Measurements from ENCODE around the gene CSKMT. TPM values are rescaled to one million over a fixed set of nuclear protein-coding genes. Genes with fewer than 3 reads are reported as not detected.

CSKMT gene
- total and polyA plus RNA-seq, 2 donors (not counting 3 experiments of a cell fraction or from before 2014, with no cell fraction given), result 7.8 to 38.1 TPM

DNA sequence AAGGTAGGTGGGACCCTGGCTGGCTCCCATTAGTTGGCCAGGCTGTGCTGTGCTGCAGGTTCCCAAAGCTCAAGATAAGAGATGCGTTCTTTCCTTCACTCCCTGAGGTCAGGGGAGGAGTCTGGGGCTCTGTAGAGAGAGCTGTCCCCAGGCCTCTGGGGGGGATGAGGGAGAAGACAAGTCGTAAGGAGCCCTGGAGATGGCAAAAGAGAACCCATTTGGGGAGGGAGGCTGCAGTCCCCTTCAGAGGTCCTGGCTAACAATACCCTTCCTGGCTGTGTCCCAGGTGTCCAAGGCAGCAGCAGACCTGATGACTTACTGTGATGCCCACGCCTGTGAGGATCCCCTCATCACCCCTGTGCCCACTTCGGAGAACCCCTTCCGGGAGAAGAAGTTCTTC is 43.3 kb downstream of the CSKMT start:
- Histone ChIP-seq H3K9me1 (replicated peaks; ENCODE audit: control insufficient read depth, extremely low read depth, insufficient read depth, low read length) (no peaks in the 10 kb centered on the region), H4K20me1 (replicated peaks; ENCODE audit: control insufficient read depth, extremely low read depth, insufficient read depth, low read length) (no peaks in the 10 kb centered on the region), H3K4me3 (replicated peaks in 1 of 3; ENCODE audit: insufficient read depth in 1 of 3, low read depth in 1 of 3, low read length in 3 of 3) (no peak overlapping the region), H3K79me2 (ENCODE audit: control insufficient read depth, insufficient read depth, low read length) (no peaks in the 10 kb centered on the region), H3K36me3 (ENCODE audit: control insufficient read depth in 2 of 2, extremely low read depth in 1 of 2, insufficient read depth in 2 of 2, low read length in 2 of 2) (peaks cover 4 to 13% of the 10 kb centered on the region in 2 experiments), H3K9ac (replicated peaks; ENCODE audit: extremely low read depth, insufficient read depth, low read length) (no peak overlapping the region), H3K4me1 (ENCODE audit: control insufficient read depth, extremely low read depth, insufficient read depth, low read length) (peaks cover 25% of the 10 kb centered on the region), H3K27me3 (ENCODE audit: control insufficient read depth in 2 of 2, insufficient read depth in 2 of 2, low read length in 2 of 2) (no peaks in the 10 kb centered on the region), H3K27ac (ENCODE audit: insufficient read depth, low read depth, low read length) (no peak overlapping the region), H2AFZ (ENCODE audit: low read depth, low read length) (no peak overlapping the region), H3K4me2 (ENCODE audit: insufficient read depth, low read length) (peak overlapping the region; percentile 85), H3K9me3 (replicated peaks; ENCODE audit: control insufficient read depth, insufficient read depth, low read length) (no peaks in the 10 kb centered on the region)
- intact Hi-C loops (cut with micrococcal nuclease) (loop anchor here (5.0 kb wide), 2 partner anchors 41 to 56 kb away; partner anchors contain the start of genes C11orf98, CSKMT and INTS5), dilution Hi-C loops (cut with MboI; ENCODE audit: extremely low pct_ligation_motif_present, low sequenced_read_pairs) (no loop called here)
- FAIRE-seq (no peak), DNase-seq (ENCODE audit: low read depth, low spot score) (no peak)
- POLR2A ChIA-PET, result interaction anchor here (1.4 to 2.8 kb wide), 2 partner anchors 19 to 43 kb away, joined by 5 to 8 read pairs; partner anchors contain the start of genes C11orf98, CSKMT and HNRNPUL2
- BruUV-seq (replicated peaks), result no TSS peak
- CTCF ChIA-PET, result interaction anchor here (1.1 to 1.4 kb wide), 2 partner anchors 28 to 43 kb away, joined by 3 to 6 read pairs; partner anchors contain the start of genes C11orf98 and CSKMT
- TF ChIP-seq, protein P1, sequence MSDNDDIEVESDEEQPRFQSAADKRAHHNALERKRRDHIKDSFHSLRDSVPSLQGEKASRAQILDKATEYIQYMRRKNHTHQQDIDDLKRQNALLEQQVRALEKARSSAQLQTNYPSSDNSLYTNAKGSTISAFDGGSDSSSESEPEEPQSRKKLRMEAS (IDR thresholded peaks at IDR 0.05; ENCODE audit: insufficient read depth, insufficient read length), result no peak
- TF ChIP-seq FOS (IDR thresholded peaks at IDR 0.05; ENCODE audit: borderline replicate concordance, insufficient read depth, low read length) (no peak), MYC (IDR thresholded peaks at IDR 0.05; ENCODE audit: low read depth, low read length) (no peak), JUN (IDR thresholded peaks at IDR 0.05; ENCODE audit: borderline replicate concordance, insufficient read depth, insufficient read length, low read depth) (no peak), POLR2AphosphoS5 (IDR thresholded peaks at IDR 0.05; ENCODE audit: insufficient read depth, low read depth, low read length) (no peak), GATA2 (IDR thresholded peaks at IDR 0.05; ENCODE audit: insufficient read depth, insufficient read length, low read depth, low read length) (no peak), POLR2A (IDR thresholded peaks at IDR 0.05; ENCODE audit: low read depth, low read length) (no peak)

DNA sequence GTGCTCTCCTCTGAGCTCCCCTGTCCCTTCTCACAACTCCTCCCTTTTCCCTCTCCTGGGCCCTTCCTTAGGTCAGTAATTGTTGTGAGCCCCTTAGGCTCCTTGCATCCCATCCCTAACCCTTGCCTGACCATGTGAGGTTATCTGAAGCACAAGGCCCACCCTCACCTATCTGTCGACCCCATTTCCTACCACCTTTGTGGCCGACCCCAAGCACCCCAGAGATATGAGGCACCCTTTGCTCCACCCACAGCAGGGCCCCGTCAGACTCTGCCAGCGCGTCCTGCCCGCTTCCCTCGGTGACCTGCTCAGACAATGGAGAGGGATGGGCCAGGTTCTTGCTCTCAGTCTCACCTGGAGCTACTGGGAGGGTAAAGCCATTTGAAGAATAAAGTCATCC is 43.7 kb downstream of the CSKMT start:
- H3K9me3 ChIP-seq (replicated peaks; ENCODE audit: control insufficient read depth, insufficient read depth, low read length), result no peaks in the 10 kb centered on the region
- H3K4me3 ChIP-seq (replicated peaks in 1 of 3; ENCODE audit: insufficient read depth in 1 of 3, low read depth in 1 of 3, low read length in 3 of 3), result peak overlapping the region; percentile 5 to 68 (median 58)
- DNase-seq (ENCODE audit: low read depth, low spot score) (no peak), FAIRE-seq (no peak)
- peak overlapping the region; percentile 73 for H3K27ac ChIP-seq (ENCODE audit: insufficient read depth, low read depth, low read length)
- dilution Hi-C loops (cut with MboI; ENCODE audit: extremely low pct_ligation_motif_present, low sequenced_read_pairs) (no loop called here), intact Hi-C loops (cut with micrococcal nuclease) (loop anchor here (1.0 to 5.0 kb wide), 3 partner anchors 19 to 56 kb away; partner anchors contain the start of genes C11orf98, CSKMT, HNRNPUL2 and INTS5)
- H2AFZ ChIP-seq (ENCODE audit: low read depth, low read length), result peak overlapping the region; percentile 50
- H3K4me2 ChIP-seq (ENCODE audit: insufficient read depth, low read length), result peak overlapping the region; percentile 85
- TF ChIP-seq EZH2 (IDR thresholded peaks at IDR 0.05; ENCODE audit: borderline replicate concordance, low read depth, low read length, severe bottlenecking), result no peak
- TF ChIP-seq MYC (IDR thresholded peaks at IDR 0.05; ENCODE audit: low read depth, low read length), result no peak
- TF ChIP-seq, protein P1 (IDR thresholded peaks at IDR 0.05; ENCODE audit: insufficient read depth, insufficient read length), result no peak
- no peak for TF ChIP-seq GATA2 (IDR thresholded peaks at IDR 0.05; ENCODE audit: insufficient read depth, insufficient read length, low read depth, low read length)
- TF ChIP-seq JUN (IDR thresholded peaks at IDR 0.05; ENCODE audit: borderline replicate concordance, insufficient read depth, insufficient read length, low read depth), result no peak
- BruUV-seq (replicated peaks), result no TSS peak
- H3K9ac ChIP-seq (replicated peaks; ENCODE audit: extremely low read depth, insufficient read depth, low read length), result peak overlapping the region; percentile 78
- ChIA-PET POLR2A (interaction anchor here (1.0 to 2.8 kb wide), 4 partner anchors 19 to 147 kb away, joined by 5 to 8 read pairs (median 6); partner anchors contain the start of genes C11orf98, CSKMT and HNRNPUL2), CTCF (interaction anchor here (1.0 to 1.7 kb wide), 6 partner anchors 19 to 172 kb away, joined by 3 to 7 read pairs (median 4); partner anchors contain the start of genes C11orf98, CSKMT, HNRNPUL2 and SLC3A2)
- no peaks in the 10 kb centered on the region for H3K79me2 ChIP-seq (ENCODE audit: control insufficient read depth, insufficient read depth, low read length)
- H3K4me1 ChIP-seq (ENCODE audit: control insufficient read depth, extremely low read depth, insufficient read depth, low read length), result peaks cover 25% of the 10 kb centered on the region
- H3K9me1 ChIP-seq (replicated peaks; ENCODE audit: control insufficient read depth, extremely low read depth, insufficient read depth, low read length), result no peaks in the 10 kb centered on the region
- peaks cover 8 to 13% of the 10 kb centered on the region in 2 experiments for H3K36me3 ChIP-seq (ENCODE audit: control insufficient read depth in 2 of 2, extremely low read depth in 1 of 2, insufficient read depth in 2 of 2, low read length in 2 of 2)
- H4K20me1 ChIP-seq (replicated peaks; ENCODE audit: control insufficient read depth, extremely low read depth, insufficient read depth, low read length), result no peaks in the 10 kb centered on the region
- H3K27me3 ChIP-seq (ENCODE audit: control insufficient read depth in 2 of 2, insufficient read depth in 2 of 2, low read length in 2 of 2), result no peaks in the 10 kb centered on the region

Measured in endothelial cell of umbilical vein (primary cell).